ENCODE measurements around the gene UQCC2. TPM values are rescaled to one million over a fixed set of nuclear protein-coding genes. Genes with fewer than 3 reads are reported as not detected.

Gene UQCC2
- polyA plus RNA-seq, 1 donor from 2014 or later, result 45.2 TPM

- Mint-ChIP-seq H3K9me3 (peaks cover 0 to 2% (median 0%) of the 10 kb centered on the region in 3 donors), H3K27me3 (peaks cover 43% of the 10 kb centered on the region), H3K4me1 (peaks cover 21 to 29% (median 25%) of the 10 kb centered on the region in 3 donors), H3K36me3 (peaks cover 2% of the 10 kb centered on the region), H3K27ac (no peak overlapping the region), H3K4me3 (no peak overlapping the region)
These were observed 12.9 kb upstream of the UQCC2 start for GRCh38 chr6:33724102-33725023.

- peaks cover 40% of the 10 kb centered on the region for H3K27me3 Mint-ChIP-seq
- H3K36me3 Mint-ChIP-seq, result peaks cover 2% of the 10 kb centered on the region
- no peak overlapping the region for H3K4me3 Mint-ChIP-seq
- no peak overlapping the region for H3K27ac Mint-ChIP-seq
- peaks cover 21 to 29% (median 27%) of the 10 kb centered on the region in 3 donors for H3K4me1 Mint-ChIP-seq
- peaks cover 0 to 2% (median 0%) of the 10 kb centered on the region in 3 donors for H3K9me3 Mint-ChIP-seq
These were observed 12.0 kb upstream of the UQCC2 start for GRCh38 chr6:33723371-33724085.

GRCh38 chr6:33722103-33722623 is 10.7 kb upstream of the UQCC2 start:
- Mint-ChIP-seq H3K36me3 (peaks cover 2% of the 10 kb centered on the region), H3K27ac (no peak overlapping the region), H3K4me3 (no peak overlapping the region), H3K4me1 (peaks cover 13 to 22% (median 21%) of the 10 kb centered on the region in 3 donors), H3K27me3 (peaks cover 38% of the 10 kb centered on the region), H3K9me3 (peaks cover 0 to 2% (median 0%) of the 10 kb centered on the region in 3 donors)

GRCh38 chr6:33721508-33721907 is 10.0 kb upstream of the UQCC2 start:
- Mint-ChIP-seq H3K27ac (no peak overlapping the region), H3K4me3 (peak overlapping the region in 3 of 4 donors; percentile 14 to 61 (median 54)), H3K36me3 (peaks cover 2% of the 10 kb centered on the region), H3K9me3 (peaks cover 0 to 2% (median 0%) of the 10 kb centered on the region in 3 donors), H3K4me1 (peaks cover 13 to 22% (median 18%) of the 10 kb centered on the region in 3 donors), H3K27me3 (peaks cover 38% of the 10 kb centered on the region)

GRCh38 chr6:33720998-33721397 is 9.5 kb upstream of the UQCC2 start:
- Mint-ChIP-seq H3K27ac (no peak overlapping the region), H3K4me1 (peaks cover 13 to 22% (median 18%) of the 10 kb centered on the region in 3 donors), H3K27me3 (peaks cover 36% of the 10 kb centered on the region), H3K9me3 (peaks cover 0 to 2% (median 0%) of the 10 kb centered on the region in 3 donors), H3K4me3 (peak overlapping the region in 2 of 4 donors; percentile 14 to 37), H3K36me3 (peaks cover 2% of the 10 kb centered on the region)

DNA sequence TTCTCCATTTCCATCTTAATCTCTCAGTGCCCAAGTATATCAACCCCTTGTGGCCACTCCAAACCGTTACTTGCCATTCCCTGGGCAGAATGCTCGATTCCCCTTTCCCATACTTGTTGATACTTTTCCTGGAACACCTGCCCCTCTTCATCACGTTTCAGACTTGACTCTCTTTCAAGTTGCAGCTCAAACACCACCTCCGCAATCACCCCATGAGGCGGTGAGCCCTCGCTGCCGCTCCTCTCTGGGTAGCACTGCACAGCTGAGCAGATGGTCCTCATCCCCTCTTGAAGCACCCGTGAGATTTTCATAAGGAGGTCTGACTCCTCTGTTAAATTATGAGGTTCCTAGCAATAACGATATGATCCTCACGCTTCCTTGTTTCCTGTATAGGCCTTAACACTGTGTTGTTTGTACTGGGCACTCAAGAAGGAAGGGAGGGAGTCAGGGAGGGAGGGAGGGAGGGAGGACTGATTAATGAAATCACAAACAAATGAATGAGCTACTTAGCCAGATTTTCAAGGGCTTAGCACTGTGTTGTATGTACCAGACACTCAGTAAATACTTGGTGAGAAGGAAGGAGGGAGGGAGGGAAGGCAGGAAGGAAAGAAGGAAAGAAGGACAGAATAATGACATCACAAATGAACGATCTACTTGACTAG is 8.0 kb upstream of the UQCC2 start:
- peaks cover 0 to 2% (median 0%) of the 10 kb centered on the region in 3 donors for H3K9me3 Mint-ChIP-seq
- H3K4me1 Mint-ChIP-seq, result peaks cover 12 to 24% (median 17%) of the 10 kb centered on the region in 3 donors
- peaks cover 27% of the 10 kb centered on the region for H3K27me3 Mint-ChIP-seq
- peak overlapping the region in 2 of 4 donors; percentile 29 to 70 for H3K4me3 Mint-ChIP-seq
- peaks cover 2% of the 10 kb centered on the region for H3K36me3 Mint-ChIP-seq
- no peak overlapping the region for H3K27ac Mint-ChIP-seq

DNA sequence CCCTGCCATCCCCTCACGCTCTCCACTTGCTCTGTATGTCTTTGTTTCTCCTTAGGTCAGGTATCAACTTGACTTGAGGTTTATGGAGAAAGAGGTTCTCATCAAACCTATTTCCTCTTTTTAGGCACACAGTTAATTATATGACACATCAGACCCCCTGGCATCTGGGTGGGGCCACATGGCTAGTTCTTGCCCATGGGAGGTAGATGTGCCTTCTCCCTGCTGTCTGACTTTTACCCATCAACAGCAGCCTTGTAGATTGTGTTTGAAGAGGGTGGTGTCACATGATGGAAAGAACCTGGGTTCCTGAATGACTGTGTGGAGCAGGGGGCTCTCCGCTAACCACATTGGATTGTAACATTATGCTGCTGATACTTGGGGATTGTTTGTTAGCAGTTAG is 7.2 kb upstream of the UQCC2 start:
- Mint-ChIP-seq H3K27me3 (peaks cover 22% of the 10 kb centered on the region), H3K4me3 (no peak overlapping the region), H3K4me1 (peaks cover 11 to 22% (median 19%) of the 10 kb centered on the region in 3 donors), H3K36me3 (peaks cover 2% of the 10 kb centered on the region), H3K9me3 (peaks cover 0 to 2% (median 0%) of the 10 kb centered on the region in 3 donors), H3K27ac (no peak overlapping the region)

DNA sequence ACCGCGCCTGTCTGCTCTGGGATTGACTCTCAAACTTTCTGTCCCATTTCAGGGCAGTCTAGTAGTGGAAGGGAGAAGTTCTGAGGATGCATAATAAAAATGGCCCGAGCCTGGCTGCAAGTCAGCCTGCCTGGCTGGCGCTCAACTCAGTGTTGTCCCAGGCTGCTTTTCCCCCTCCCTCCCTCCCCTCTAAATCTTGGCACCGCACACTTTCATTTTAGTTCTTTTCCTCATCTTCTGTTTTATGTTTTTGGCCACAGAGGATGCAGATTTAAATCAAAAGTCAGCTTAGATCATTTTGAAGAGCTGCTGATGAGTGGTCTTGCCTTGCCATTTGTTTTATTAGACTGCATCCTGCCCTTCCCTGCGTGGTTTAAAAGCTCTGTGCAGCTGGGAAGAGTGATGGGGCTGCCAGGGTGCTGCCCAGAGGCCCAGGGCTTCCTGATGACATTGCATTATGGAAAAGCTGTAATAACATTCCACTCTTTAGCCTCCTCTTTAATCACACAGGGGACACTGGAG is 6.5 kb upstream of the UQCC2 start:
- Mint-ChIP-seq H3K4me3 (no peak overlapping the region), H3K4me1 (peaks cover 11 to 23% (median 19%) of the 10 kb centered on the region in 3 donors), H3K27ac (no peak overlapping the region), H3K27me3 (peaks cover 18% of the 10 kb centered on the region), H3K36me3 (peaks cover 2% of the 10 kb centered on the region), H3K9me3 (peaks cover 0 to 2% (median 0%) of the 10 kb centered on the region in 3 donors)

DNA sequence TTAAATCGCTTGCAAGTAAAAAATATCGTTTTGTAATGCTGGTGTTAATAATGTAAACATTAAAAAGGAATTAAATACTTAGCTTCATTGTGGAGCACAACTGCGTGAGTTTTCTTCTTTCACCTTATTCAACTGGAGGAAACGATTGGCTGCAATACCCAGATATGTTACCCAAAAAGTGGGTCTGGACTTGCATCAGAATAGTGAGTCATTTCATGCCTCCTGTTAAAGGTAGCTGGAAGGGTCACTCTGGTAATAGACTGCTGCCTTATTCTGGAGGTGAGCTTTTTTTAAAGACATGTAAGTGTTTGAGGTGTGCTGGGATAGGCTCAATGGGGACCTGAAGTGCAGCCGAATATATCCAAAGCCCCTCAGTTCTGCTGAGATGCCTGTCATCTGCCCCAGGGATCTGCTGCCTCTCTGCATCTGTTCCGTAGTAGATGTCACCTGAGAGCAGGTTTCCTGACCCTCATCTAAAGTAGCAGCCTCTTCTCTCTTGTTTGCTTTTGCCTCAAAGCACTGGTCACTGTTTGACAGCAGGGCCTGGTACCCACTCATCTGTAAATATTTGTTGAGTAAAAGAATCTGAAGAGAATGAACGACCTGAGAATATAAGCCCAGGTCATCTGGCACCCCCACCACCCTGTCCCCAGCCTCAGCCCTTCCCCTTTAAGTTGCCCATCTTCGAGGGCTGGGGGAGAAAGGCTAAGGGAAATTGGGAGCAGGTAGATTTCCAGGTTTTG is 5.6 kb upstream of the UQCC2 start:
- Mint-ChIP-seq H3K4me3 (no peak overlapping the region), H3K27ac (no peak overlapping the region), H3K27me3 (peaks cover 15% of the 10 kb centered on the region), H3K9me3 (peaks cover 0 to 2% (median 0%) of the 10 kb centered on the region in 3 donors), H3K36me3 (peaks cover 2% of the 10 kb centered on the region), H3K4me1 (peaks cover 11 to 22% (median 18%) of the 10 kb centered on the region in 3 donors)

DNA sequence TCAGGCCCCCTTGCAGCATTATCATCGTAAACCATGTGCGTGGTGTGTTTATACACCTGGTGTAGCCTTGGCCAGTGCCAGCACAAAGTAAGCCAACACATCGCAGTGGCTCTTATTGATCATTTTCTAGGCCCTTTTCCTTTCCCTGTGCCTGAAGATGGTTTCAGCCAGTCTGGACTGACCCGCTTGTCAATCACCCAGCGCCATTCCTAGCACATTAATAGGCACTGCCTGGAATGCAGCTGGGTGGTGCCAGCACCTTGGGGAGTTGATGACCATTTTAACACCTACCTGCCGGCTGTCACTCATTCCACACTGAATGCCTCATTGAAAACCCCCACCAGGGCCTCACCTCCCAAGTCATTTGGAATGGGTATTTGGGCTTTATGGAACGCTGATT is 4.9 kb upstream of the UQCC2 start:
- H3K27me3 Mint-ChIP-seq, result peaks cover 14% of the 10 kb centered on the region
- H3K4me3 Mint-ChIP-seq, result no peak overlapping the region
- H3K27ac Mint-ChIP-seq, result no peak overlapping the region
- H3K9me3 Mint-ChIP-seq, result peaks cover 0 to 2% (median 0%) of the 10 kb centered on the region in 3 donors
- H3K36me3 Mint-ChIP-seq, result peaks cover 3% of the 10 kb centered on the region
- H3K4me1 Mint-ChIP-seq, result peaks cover 11 to 22% (median 14%) of the 10 kb centered on the region in 3 donors

- no peaks in the 10 kb centered on the region for H3K9me3 Mint-ChIP-seq
- H3K4me3 Mint-ChIP-seq, result peak overlapping the region in 1 of 4 donors; percentile 41
- H3K27me3 Mint-ChIP-seq, result peaks cover 3% of the 10 kb centered on the region
- H3K27ac Mint-ChIP-seq, result peak overlapping the region in 1 of 3 donors; percentile 25
- peaks cover 17 to 23% (median 18%) of the 10 kb centered on the region in 3 donors for H3K4me1 Mint-ChIP-seq
- peaks cover 2% of the 10 kb centered on the region for H3K36me3 Mint-ChIP-seq
These were observed 3.0 kb upstream of the UQCC2 start for GRCh38 chr6:33714385-33715040.

GRCh38 chr6:33713786-33714185 is 2.3 kb upstream of the UQCC2 start:
- Mint-ChIP-seq H3K27me3 (no peaks in the 10 kb centered on the region), H3K4me3 (peak overlapping the region in 1 of 4 donors; percentile 41), H3K9me3 (no peaks in the 10 kb centered on the region), H3K36me3 (peaks cover 5% of the 10 kb centered on the region), H3K4me1 (peaks cover 21 to 28% (median 22%) of the 10 kb centered on the region in 3 donors), H3K27ac (peak overlapping the region in 1 of 3 donors; percentile 19)

DNA sequence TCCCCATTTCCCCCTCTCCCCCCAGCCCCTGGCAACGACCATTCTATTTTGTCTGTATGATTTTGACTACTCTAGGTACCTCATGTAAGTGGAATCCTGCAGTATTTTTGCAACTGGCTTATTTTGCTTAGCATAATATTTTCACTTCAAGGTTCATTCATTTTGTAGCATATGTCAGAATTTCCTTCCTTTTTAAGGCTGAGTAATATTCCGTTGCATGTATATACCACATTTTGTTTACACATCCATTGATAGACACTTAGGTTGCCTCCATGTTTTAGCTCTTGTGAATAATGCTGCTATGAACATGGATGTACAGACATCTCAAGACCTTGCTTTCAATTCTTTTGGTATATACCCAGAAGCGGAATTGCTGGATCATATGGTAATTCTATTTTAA is 1.4 kb upstream of the UQCC2 start:
- Mint-ChIP-seq H3K4me1 (peaks cover 21 to 26% (median 22%) of the 10 kb centered on the region in 3 donors), H3K27me3 (no peaks in the 10 kb centered on the region), H3K4me3 (peak overlapping the region in 2 of 4 donors; percentile 41 to 45), H3K27ac (peak overlapping the region in 1 of 3 donors; percentile 19), H3K36me3 (peaks cover 5% of the 10 kb centered on the region), H3K9me3 (no peaks in the 10 kb centered on the region)

Data from IgD-negative memory B cell (primary cell).